ENCODE data around the gene HOXB5. TPM values are rescaled to one million over a fixed set of nuclear protein-coding genes. Genes with fewer than 3 reads are reported as not detected.

The HOXB5 gene
- total and polyA plus RNA-seq, 11 donors = 0.04 to 1.0 (median 0.17) TPM; not detected in 6

GRCh38 chr17:48550502-48551213, 42.9 kb downstream of the HOXB5 start:
- no peak overlapping the region for H3K4me3 ChIP-seq
- TF ChIP-seq CTCF (IDR thresholded peaks at IDR 0.05) (no peak), POLR2A (IDR thresholded peaks at IDR 0.05) (no peak)
- intact Hi-C loops (cut with DNase I) = no loop called here
- DNase-seq = no peak
- H3K27me3 ChIP-seq = peaks cover 0 to 94% (median 66%) of the 10 kb centered on the region in 9 donors
- peaks cover 0 to 40% (median 7%) of the 10 kb centered on the region in 12 donors for H3K4me1 ChIP-seq
- no peaks in the 10 kb centered on the region for H3K9me3 ChIP-seq
- no peak for ATAC-seq
- peak overlapping the region in 1 of 12 donors; percentile 90 for H3K27ac ChIP-seq
- WGBS, 4 donors = 36 to 58% (median 45%) methylated on average over 31 to 70 of the region's 70 CpGs
- peaks cover 0 to 10% (median 0%) of the 10 kb centered on the region in 9 donors for H3K36me3 ChIP-seq

- Histone ChIP-seq H3K27me3 (peaks cover 0 to 96% (median 64%) of the 10 kb centered on the region in 9 donors), H3K9me3 (no peaks in the 10 kb centered on the region), H3K4me1 (peaks cover 0 to 47% (median 8%) of the 10 kb centered on the region in 12 donors), H3K4me3 (no peak overlapping the region), H3K36me3 (peaks cover 0 to 10% (median 0%) of the 10 kb centered on the region in 9 donors), H3K27ac (peak overlapping the region in 1 of 12 donors; percentile 90)
- ATAC-seq = no peak
- peak in 1 of 12 donors; percentile 7 for TF ChIP-seq CTCF (IDR thresholded peaks at IDR 0.05)
- no peak for TF ChIP-seq POLR2A (IDR thresholded peaks at IDR 0.05)
- WGBS, 4 donors = 42 to 68% (median 57%) methylated on average over 11 to 18 of the region's 18 CpGs
- no peak for DNase-seq
- intact Hi-C loops (cut with DNase I) = no loop called here
Measured at GRCh38 chr17:48549914-48550501, 43.6 kb downstream of the HOXB5 start.

GRCh38 chr17:48549281-48549630, 44.3 kb downstream of the HOXB5 start:
- DNase-seq = no peak
- ATAC-seq = no peak
- Histone ChIP-seq H3K9me3 (no peaks in the 10 kb centered on the region), H3K4me3 (no peak overlapping the region), H3K27ac (peak overlapping the region in 1 of 12 donors; percentile 90), H3K4me1 (peaks cover 0 to 46% (median 9%) of the 10 kb centered on the region in 12 donors), H3K36me3 (peaks cover 0 to 10% (median 0%) of the 10 kb centered on the region in 9 donors), H3K27me3 (peaks cover 0 to 96% (median 62%) of the 10 kb centered on the region in 9 donors)
- 52 to 69% (median 62%) methylated on average over 3 of the region's 3 CpGs for WGBS, 4 donors
- TF ChIP-seq CTCF (IDR thresholded peaks at IDR 0.05) (no peak), POLR2A (IDR thresholded peaks at IDR 0.05) (no peak)
- intact Hi-C loops (cut with DNase I) = no loop called here

- ATAC-seq (no peak), DNase-seq (no peak)
- Histone ChIP-seq H3K27me3 (peaks cover 0 to 96% (median 58%) of the 10 kb centered on the region in 9 donors), H3K36me3 (peaks cover 0 to 10% (median 0%) of the 10 kb centered on the region in 9 donors), H3K4me1 (peaks cover 0 to 45% (median 9%) of the 10 kb centered on the region in 12 donors), H3K9me3 (no peaks in the 10 kb centered on the region), H3K27ac (peak overlapping the region in 2 of 12 donors; percentile 90 to 94), H3K4me3 (peak overlapping the region in 1 of 12 donors; percentile 44)
- WGBS, 4 donors = 45 to 62% (median 61%) methylated on average over 6 of the region's 6 CpGs
- intact Hi-C loops (cut with DNase I) = no loop called here
- TF ChIP-seq CTCF (IDR thresholded peaks at IDR 0.05) (no peak), POLR2A (IDR thresholded peaks at IDR 0.05) (no peak)
Measured at GRCh38 chr17:48548523-48549280, 44.9 kb downstream of the HOXB5 start.
